GM12892 (cell line): ENCODE measurements around the gene MACROD1.

Experiments used
- POLR2A ChIP-seq: IDR thresholded peaks from 2 replicates; pipeline ENCODE4 v1.6.1; 2011; ENCODE audit warnings: low read depth, low read length, control low read depth
- POLR2AphosphoS5 ChIP-seq: IDR thresholded peaks from 2 replicates; pipeline ENCODE4 v1.6.1; 2011; ENCODE audit warnings: low read depth, low read length, control low read depth
- TAF1 ChIP-seq: IDR thresholded peaks from 2 replicates; pipeline ENCODE4 v1.6.1; 2011; ENCODE audit warnings: low read depth, mild to moderate bottlenecking, control low read depth, low read length, borderline replicate concordance

- TF ChIP-seq TAF1 = peak; percentile 91
- no peak; the same call in 1 of the 2 replicates for TF ChIP-seq POLR2AphosphoS5
- TF ChIP-seq POLR2A = no peak
These were observed 20.0 kb upstream of the MACROD1 start, which contains the start of gene STIP1 for GRCh38 chr11:64185693-64186491.
